HG03520 (cell line): ENCODE data around the gene THOC5.
"Not testable (repeated sequence)": the region's sequence is repeated elsewhere in the genome, so short reads cannot be mapped to it uniquely, and the experiment has no call there.

Source experiments
- ATAC-seq: cut with Tn5 transposase; IDR thresholded peaks from one replicate; pipeline ENCODE4 v1.9.1; 2021; ENCODE audit warnings: mild to moderate bottlenecking, moderate library complexity; ENCODE audit not compliant: unreplicated experiment

The THOC5 gene

GRCh38 chr22:29511126-29511862, 42.3 kb downstream of the THOC5 start:
- no peak for ATAC-seq

GRCh38 chr22:29510542-29510941, 43.0 kb downstream of the THOC5 start:
- ATAC-seq = no peak

- ATAC-seq = no peak
Observed at GRCh38 chr22:29509815-29510214, 43.7 kb downstream of the THOC5 start.

- ATAC-seq = no peak
Observed at GRCh38 chr22:29509298-29509697, 44.3 kb downstream of the THOC5 start.

GRCh38 chr22:29503811-29504372, 49.7 kb downstream of the THOC5 start:
- no peak for ATAC-seq

- ATAC-seq = no peak
Observed at GRCh38 chr22:29499852-29500251, 53.7 kb downstream of the THOC5 start.

GRCh38 chr22:29493636-29494035, 59.9 kb downstream of the THOC5 start:
- no peak for ATAC-seq

- ATAC-seq = no peak
Observed at GRCh38 chr22:29491012-29491411, 62.5 kb downstream of the THOC5 start.

- not testable (repeated sequence) for ATAC-seq
Observed at GRCh38 chr22:29489127-29489780, 64.3 kb downstream of the THOC5 start.

- no peak for ATAC-seq
Observed at GRCh38 chr22:29487426-29487986, 66.1 kb downstream of the THOC5 start.

- no peak for ATAC-seq
Observed at GRCh38 chr22:29485448-29485847, 68.1 kb downstream of the THOC5 start.

- ATAC-seq = no peak
Observed at GRCh38 chr22:29484642-29485041, 68.9 kb downstream of the THOC5 start.

GRCh38 chr22:29483254-29483653, 70.3 kb downstream of the THOC5 start:
- ATAC-seq = no peak

GRCh38 chr22:29482726-29483125, 70.8 kb downstream of the THOC5 start:
- ATAC-seq = no peak

GRCh38 chr22:29482253-29482652, 71.3 kb downstream of the THOC5 start:
- no peak for ATAC-seq

GRCh38 chr22:29481265-29482000, 72.1 kb downstream of the THOC5 start:
- no peak for ATAC-seq

- no peak for ATAC-seq
Observed at GRCh38 chr22:29480512-29481264, 72.9 kb downstream of the THOC5 start.

- no peak for ATAC-seq
Observed at GRCh38 chr22:29480262-29480511, 73.4 kb downstream of the THOC5 start.

GRCh38 chr22:29479417-29480261, 73.9 kb downstream of the THOC5 start, which contains the start of gene NEFH:
Gene NEFH (plus strand): TSS chr22:29480218. CDS start chr22:29480263, 45 bp downstream.
- no peak for ATAC-seq
